Mucosa of gallbladder (tissue), 1 donor: ENCODE results near the gene CTIF. TPM values are rescaled to one million over a fixed set of nuclear protein-coding genes. Genes with fewer than 3 reads are reported as not detected.

ENCODE experiments used
- DNase-seq: peaks from one replicate; pipeline ENCODE4 v3.0.0-alpha.2; 2020; ENCODE audit warnings: low spot score
- total RNA-seq: library from RNA; stranded (reverse); gene quantifications from one replicate; pipeline ENCODE4 v1.2.1, GENCODE V29; 2021
- donor health status: DM: no; HTN: no; CAD: no.

CTIF gene
- total RNA-seq, 1 donor from 2014 or later, result 101 TPM

GRCh38 chr18:48665654-48666053, 126.8 kb downstream of the CTIF start:
- no peak for DNase-seq

GRCh38 chr18:48666613-48667012, 127.8 kb downstream of the CTIF start:
- DNase-seq, result no peak

- no peak for DNase-seq
These were observed 128.7 kb downstream of the CTIF start for GRCh38 chr18:48667276-48668254.

GRCh38 chr18:48668466-48669179, 129.8 kb downstream of the CTIF start:
- DNase-seq, result no peak

- no peak for DNase-seq
These were observed 130.4 kb downstream of the CTIF start for GRCh38 chr18:48669180-48669675.

- DNase-seq, result no peak
These were observed 131.3 kb downstream of the CTIF start for GRCh38 chr18:48669991-48670750.

GRCh38 chr18:48670751-48671560, 132.1 kb downstream of the CTIF start:
- no peak for DNase-seq

- DNase-seq, result no peak
These were observed 132.7 kb downstream of the CTIF start for GRCh38 chr18:48671561-48671945.

GRCh38 chr18:48672671-48673340, 134.0 kb downstream of the CTIF start:
- no peak for DNase-seq

GRCh38 chr18:48673456-48673852, 134.6 kb downstream of the CTIF start:
- no peak for DNase-seq

- DNase-seq, result no peak
These were observed 135.3 kb downstream of the CTIF start for GRCh38 chr18:48673853-48674721.

- no peak for DNase-seq
These were observed 136.0 kb downstream of the CTIF start for GRCh38 chr18:48674758-48675351.

- DNase-seq, result peak; percentile 88
These were observed 136.5 kb downstream of the CTIF start for GRCh38 chr18:48675352-48675761.

GRCh38 chr18:48675912-48676311, 137.1 kb downstream of the CTIF start:
- no peak for DNase-seq

- no peak for DNase-seq
These were observed 137.5 kb downstream of the CTIF start for GRCh38 chr18:48676346-48676745.

GRCh38 chr18:48676756-48677368, 138.0 kb downstream of the CTIF start:
- peak; percentile 55 for DNase-seq

- DNase-seq, result no peak
These were observed 139.6 kb downstream of the CTIF start for GRCh38 chr18:48678237-48679115.

- DNase-seq, result no peak
These were observed 140.4 kb downstream of the CTIF start for GRCh38 chr18:48679236-48679635.
